IgD-negative memory B cell (primary cell): Measurements from ENCODE around the gene ZNF407. TPM values are rescaled to one million over a fixed set of nuclear protein-coding genes. Genes with fewer than 3 reads are reported as not detected.

Experiments used
- H3K27ac Mint-ChIP-seq, 3 donors: one replicate each; pipeline ENCODE4 v1.8.0; 2020 to 2022; ENCODE audit warnings: mild to moderate bottlenecking in 3 of 3, mixed read lengths in 3 of 3, moderate library complexity in 1 of 3
- H3K27me3 Mint-ChIP-seq: one replicate; pipeline ENCODE4 v1.8.0; 2021; ENCODE audit warnings: mixed read lengths
- H3K36me3 Mint-ChIP-seq: one replicate; pipeline ENCODE4 v1.8.0; 2020; ENCODE audit warnings: mild to moderate bottlenecking, mixed read lengths
- H3K4me1 Mint-ChIP-seq, 3 donors: one replicate each; pipeline ENCODE4 v1.8.0; 2020 to 2022; ENCODE audit warnings: mixed read lengths in 3 of 3, mild to moderate bottlenecking in 1 of 3
- H3K4me3 Mint-ChIP-seq, 4 donors: one replicate each; pipeline ENCODE4 v1.8.0; 2020 to 2022; ENCODE audit warnings: mild to moderate bottlenecking in 4 of 4, mixed read lengths in 4 of 4, moderate library complexity in 3 of 4
- H3K9me3 Mint-ChIP-seq, 3 donors: one replicate each; pipeline ENCODE4 v1.8.0; 2020 to 2021; ENCODE audit warnings: mixed read lengths in 3 of 3, mild to moderate bottlenecking in 1 of 3
- polyA plus RNA-seq: library from polyadenylated mRNA; unstranded; fragments of 300-500 nt; fragmentation: Illumina TruSeq; gene quantifications from one replicate; pipeline ENCODE4 v1.2.3, GENCODE V29; 2021

ZNF407 gene
- polyA plus RNA-seq, 1 donor from 2014 or later, result 3.8 TPM

DNA sequence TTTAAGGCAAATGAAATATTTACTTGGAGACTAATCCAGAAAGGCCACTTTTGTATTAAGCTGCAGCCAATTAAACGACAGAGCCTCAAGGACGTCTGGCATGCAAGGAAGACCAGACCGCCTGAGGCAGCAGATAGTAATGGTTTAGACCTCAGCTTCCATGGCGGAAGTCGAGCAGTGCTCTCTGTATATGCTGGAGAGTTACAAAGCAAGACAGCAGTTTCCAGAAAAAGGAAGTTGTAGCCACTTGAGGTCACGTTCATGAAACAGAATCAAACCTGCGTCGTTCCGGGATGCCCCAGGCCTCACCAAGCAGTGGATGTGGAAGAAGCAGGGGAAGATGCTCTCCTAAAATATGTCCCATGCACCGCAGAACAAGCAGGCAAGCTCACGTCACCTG is 469.3 kb downstream of the ZNF407 start:
- H3K36me3 Mint-ChIP-seq, result peaks cover 9% of the 10 kb centered on the region
- H3K27ac Mint-ChIP-seq, result no peak overlapping the region
- no peak overlapping the region for H3K4me3 Mint-ChIP-seq
- H3K4me1 Mint-ChIP-seq, result peaks cover 14 to 20% (median 15%) of the 10 kb centered on the region in 3 donors
- H3K27me3 Mint-ChIP-seq, result no peaks in the 10 kb centered on the region
- no peaks in the 10 kb centered on the region for H3K9me3 Mint-ChIP-seq

GRCh38 chr18:75067996-75068645 is 470.5 kb downstream of the ZNF407 start:
- peaks cover 0 to 2% (median 0%) of the 10 kb centered on the region in 3 donors for H3K9me3 Mint-ChIP-seq
- H3K36me3 Mint-ChIP-seq, result peaks cover 9% of the 10 kb centered on the region
- H3K4me1 Mint-ChIP-seq, result peaks cover 14 to 20% (median 19%) of the 10 kb centered on the region in 3 donors
- H3K4me3 Mint-ChIP-seq, result peak overlapping the region in 1 of 4 donors; percentile 6
- no peaks in the 10 kb centered on the region for H3K27me3 Mint-ChIP-seq
- peak overlapping the region in 2 of 3 donors; percentile 31 to 47 for H3K27ac Mint-ChIP-seq

DNA sequence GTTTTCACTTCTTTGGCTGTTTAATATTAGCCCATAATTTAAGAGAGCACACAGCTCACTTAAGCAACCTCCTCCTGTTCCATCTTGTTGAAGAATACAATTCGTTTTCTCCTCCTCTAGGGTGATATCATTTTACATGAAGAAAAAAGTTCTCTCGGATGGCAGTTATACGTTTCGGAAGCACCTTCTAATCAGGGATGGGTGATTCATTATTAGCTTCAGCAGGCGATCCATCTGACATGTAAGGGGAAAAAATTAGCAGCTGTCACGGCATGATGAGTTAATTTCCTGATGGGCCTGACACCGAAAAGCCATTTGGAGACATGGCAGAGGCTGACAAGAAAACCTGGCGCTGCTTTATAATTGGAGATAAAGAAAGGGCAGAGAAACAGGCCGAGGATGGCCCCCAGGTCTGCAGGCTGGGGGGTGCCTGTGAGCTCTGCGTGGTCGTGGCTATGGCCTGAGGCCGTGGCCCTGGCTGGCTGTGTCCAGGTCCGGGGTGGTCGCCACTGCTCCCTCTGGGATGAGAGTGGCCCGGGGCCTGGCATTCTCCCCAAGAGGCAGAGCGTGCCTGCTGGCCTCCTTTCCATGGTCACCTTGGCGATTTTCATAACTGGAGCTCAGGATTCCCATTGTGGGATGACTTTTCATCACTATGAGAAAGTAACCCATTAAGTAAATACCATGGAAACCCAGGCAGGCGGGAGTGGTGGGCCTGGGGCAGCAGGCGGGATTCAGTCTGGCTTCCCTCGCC is 471.2 kb downstream of the ZNF407 start:
- peaks cover 0 to 2% (median 0%) of the 10 kb centered on the region in 3 donors for H3K9me3 Mint-ChIP-seq
- H3K36me3 Mint-ChIP-seq, result peaks cover 7% of the 10 kb centered on the region
- H3K27me3 Mint-ChIP-seq, result no peaks in the 10 kb centered on the region
- H3K4me3 Mint-ChIP-seq, result peak overlapping the region in 1 of 4 donors; percentile 30
- H3K27ac Mint-ChIP-seq, result peak overlapping the region in 1 of 3 donors; percentile 47
- peaks cover 14 to 20% (median 19%) of the 10 kb centered on the region in 3 donors for H3K4me1 Mint-ChIP-seq

GRCh38 chr18:75070235-75070624 is 472.6 kb downstream of the ZNF407 start:
- H3K27ac Mint-ChIP-seq, result peak overlapping the region; percentile 82 to 97 (median 97)
- peaks cover 0 to 2% (median 0%) of the 10 kb centered on the region in 3 donors for H3K9me3 Mint-ChIP-seq
- H3K36me3 Mint-ChIP-seq, result peaks cover 1% of the 10 kb centered on the region
- no peaks in the 10 kb centered on the region for H3K27me3 Mint-ChIP-seq
- peaks cover 14 to 20% (median 19%) of the 10 kb centered on the region in 3 donors for H3K4me1 Mint-ChIP-seq
- peak overlapping the region in 3 of 4 donors; percentile 70 to 91 (median 90) for H3K4me3 Mint-ChIP-seq

GRCh38 chr18:75070625-75071483 is 473.2 kb downstream of the ZNF407 start:
- Mint-ChIP-seq H3K4me3 (peak overlapping the region; percentile 70 to 91 (median 86)), H3K27ac (peak overlapping the region; percentile 82 to 97 (median 97)), H3K27me3 (no peaks in the 10 kb centered on the region), H3K9me3 (peaks cover 0 to 2% (median 0%) of the 10 kb centered on the region in 3 donors), H3K4me1 (peaks cover 14 to 20% (median 19%) of the 10 kb centered on the region in 3 donors), H3K36me3 (peaks cover 1% of the 10 kb centered on the region)

DNA sequence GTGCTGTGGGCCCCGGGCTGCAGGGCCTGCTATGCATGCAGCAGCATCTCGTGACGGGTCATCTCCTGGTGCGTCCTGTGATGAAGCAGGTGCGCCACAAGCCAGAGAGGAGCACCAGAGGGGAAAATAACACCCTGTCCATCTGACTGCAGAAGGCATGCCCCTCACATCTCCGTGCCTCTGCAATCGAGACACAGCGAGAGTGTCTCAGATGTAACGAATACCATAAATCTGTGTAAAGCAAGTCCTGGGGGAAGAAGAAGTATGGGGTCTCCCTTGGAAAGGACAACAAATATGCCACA is 473.8 kb downstream of the ZNF407 start:
- H3K27ac Mint-ChIP-seq, result peak overlapping the region; percentile 82 to 97 (median 97)
- H3K4me1 Mint-ChIP-seq, result peaks cover 14 to 20% (median 19%) of the 10 kb centered on the region in 3 donors
- H3K36me3 Mint-ChIP-seq, result peaks cover 1% of the 10 kb centered on the region
- no peaks in the 10 kb centered on the region for H3K27me3 Mint-ChIP-seq
- peaks cover 2 to 5% (median 4%) of the 10 kb centered on the region in 3 donors for H3K9me3 Mint-ChIP-seq
- H3K4me3 Mint-ChIP-seq, result peak overlapping the region; percentile 70 to 91 (median 86)

DNA sequence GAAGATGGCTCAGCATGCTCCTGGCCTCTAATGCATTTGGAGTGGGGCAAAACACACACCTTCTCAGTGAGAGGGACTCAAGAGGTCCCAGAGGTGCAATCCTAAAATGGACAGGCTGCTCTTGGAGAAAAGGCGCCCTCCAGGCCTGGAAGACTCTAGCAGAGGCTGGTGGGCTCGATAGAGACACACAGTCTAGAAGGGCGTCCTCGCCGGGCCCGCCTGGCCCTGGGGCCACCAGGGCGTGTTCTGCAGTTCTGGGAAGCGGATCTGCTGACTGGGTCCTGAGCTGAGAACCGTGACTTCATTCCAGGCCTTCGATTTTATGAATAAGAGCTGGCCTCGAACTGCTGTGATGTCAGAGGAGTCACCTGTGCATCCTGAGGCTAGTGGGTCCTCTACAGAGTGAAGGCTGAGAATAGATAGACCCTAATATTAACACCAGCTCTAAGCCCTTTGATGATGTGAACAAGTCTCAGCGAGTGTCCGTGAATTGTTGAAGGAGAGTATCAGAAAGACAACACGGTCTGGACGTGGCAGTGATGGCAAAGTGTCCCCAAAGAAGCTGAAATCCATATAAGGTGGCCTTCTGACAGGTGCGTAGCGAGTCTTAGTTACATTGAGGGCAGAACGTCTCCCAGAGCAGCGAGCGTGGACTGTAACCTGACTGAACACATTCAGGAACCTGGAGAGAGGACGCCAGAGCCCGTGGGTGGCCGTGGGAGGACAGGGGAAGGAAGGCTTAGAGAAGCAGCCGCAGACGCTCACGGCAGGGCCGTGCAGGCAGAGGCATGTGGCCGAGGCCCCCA is 474.4 kb downstream of the ZNF407 start:
- Mint-ChIP-seq H3K9me3 (peaks cover 3 to 11% (median 6%) of the 10 kb centered on the region in 3 donors), H3K27ac (no peak overlapping the region), H3K4me1 (peaks cover 12 to 20% (median 19%) of the 10 kb centered on the region in 3 donors), H3K4me3 (peak overlapping the region in 2 of 4 donors; percentile 19 to 90), H3K36me3 (peaks cover 1% of the 10 kb centered on the region), H3K27me3 (no peaks in the 10 kb centered on the region)

DNA sequence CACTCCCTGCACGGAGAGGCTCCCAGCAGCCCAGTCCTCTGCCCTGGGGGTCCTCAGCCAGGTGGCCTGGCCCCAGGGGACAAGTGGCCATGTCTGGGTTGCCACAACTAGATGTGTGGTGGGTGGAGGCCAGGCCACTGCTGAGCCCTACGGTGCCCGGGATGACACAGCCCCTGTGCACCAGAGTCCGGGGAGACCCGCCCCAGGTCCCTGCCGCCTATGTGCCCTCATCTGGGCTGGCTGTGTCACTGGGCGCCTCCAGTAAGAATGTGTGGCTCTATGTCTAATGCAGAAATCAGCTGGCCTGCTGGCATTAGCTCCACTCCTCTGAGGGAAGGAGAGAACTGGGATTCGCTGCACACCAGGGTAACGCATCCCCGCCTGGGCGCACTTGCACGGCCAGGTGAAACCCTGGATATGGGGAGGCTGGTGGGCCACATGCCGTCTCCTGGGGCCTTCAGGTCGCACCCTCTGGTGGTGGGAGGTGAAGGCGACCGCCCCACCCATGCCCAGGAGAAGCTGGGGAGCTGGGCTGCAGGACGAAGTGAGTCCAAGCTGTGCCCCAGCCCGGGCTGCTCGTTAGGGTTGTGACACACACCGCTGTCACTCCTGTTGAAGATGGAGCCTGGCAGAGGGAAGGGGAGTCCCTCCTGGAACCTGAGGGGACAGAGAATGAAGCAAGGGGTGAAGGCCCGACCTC is 475.2 kb downstream of the ZNF407 start:
- Mint-ChIP-seq H3K36me3 (peaks cover 1% of the 10 kb centered on the region), H3K27ac (no peak overlapping the region), H3K27me3 (no peaks in the 10 kb centered on the region), H3K9me3 (peaks cover 3 to 11% (median 6%) of the 10 kb centered on the region in 3 donors), H3K4me3 (no peak overlapping the region), H3K4me1 (peaks cover 10 to 20% (median 19%) of the 10 kb centered on the region in 3 donors)

GRCh38 chr18:75073654-75074053 is 476.0 kb downstream of the ZNF407 start:
- Mint-ChIP-seq H3K9me3 (peaks cover 6 to 13% (median 11%) of the 10 kb centered on the region in 3 donors), H3K4me1 (peaks cover 10 to 20% (median 19%) of the 10 kb centered on the region in 3 donors), H3K36me3 (peaks cover 2% of the 10 kb centered on the region), H3K27me3 (no peaks in the 10 kb centered on the region), H3K27ac (peak overlapping the region in 1 of 3 donors; percentile 46), H3K4me3 (peak overlapping the region in 2 of 4 donors; percentile 24 to 60)

DNA sequence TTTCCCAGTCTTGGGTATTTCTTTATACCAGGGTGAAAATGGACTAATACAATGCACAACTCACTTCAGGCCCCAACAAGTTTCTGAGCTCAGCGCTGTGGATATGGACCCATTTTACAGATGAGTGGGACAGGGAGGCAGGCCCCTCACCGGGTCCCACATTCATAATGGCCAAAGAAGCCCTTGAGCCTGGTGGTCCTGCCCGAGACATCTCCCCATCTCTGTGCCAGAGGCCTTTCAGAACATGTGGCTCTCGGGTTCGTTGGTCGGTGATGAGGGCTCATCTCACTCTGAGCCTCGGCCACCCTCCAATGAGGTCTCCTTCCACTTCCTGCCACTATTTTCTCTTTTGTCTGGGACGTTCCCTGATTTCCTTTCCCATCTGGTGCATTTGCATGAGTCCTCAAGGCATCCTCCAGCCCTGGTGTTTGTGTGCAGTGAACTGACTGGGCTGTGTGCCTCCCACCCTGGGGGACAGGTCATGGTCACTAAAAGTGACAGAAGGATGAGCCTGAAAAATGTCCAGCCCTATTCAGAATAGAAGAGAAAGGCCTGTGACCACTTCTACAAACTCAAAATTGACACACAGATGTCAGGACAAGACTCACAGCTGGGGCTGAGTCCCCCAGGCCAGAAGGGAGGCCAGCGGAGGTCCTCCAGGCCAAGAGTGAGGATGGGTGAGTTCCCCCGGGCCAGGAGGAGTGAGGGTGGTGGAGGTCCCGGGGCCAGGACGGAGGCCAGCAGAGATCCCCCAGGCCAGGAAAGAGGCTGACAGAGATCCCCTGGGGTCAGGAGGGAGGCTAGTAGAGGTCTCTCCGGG is 476.7 kb downstream of the ZNF407 start:
- Mint-ChIP-seq H3K36me3 (peaks cover 1% of the 10 kb centered on the region), H3K27me3 (no peaks in the 10 kb centered on the region), H3K27ac (no peak overlapping the region), H3K9me3 (peaks cover 10 to 17% (median 16%) of the 10 kb centered on the region in 3 donors), H3K4me3 (peak overlapping the region in 2 of 4 donors; percentile 10 to 24), H3K4me1 (peaks cover 10 to 20% (median 19%) of the 10 kb centered on the region in 3 donors)

DNA sequence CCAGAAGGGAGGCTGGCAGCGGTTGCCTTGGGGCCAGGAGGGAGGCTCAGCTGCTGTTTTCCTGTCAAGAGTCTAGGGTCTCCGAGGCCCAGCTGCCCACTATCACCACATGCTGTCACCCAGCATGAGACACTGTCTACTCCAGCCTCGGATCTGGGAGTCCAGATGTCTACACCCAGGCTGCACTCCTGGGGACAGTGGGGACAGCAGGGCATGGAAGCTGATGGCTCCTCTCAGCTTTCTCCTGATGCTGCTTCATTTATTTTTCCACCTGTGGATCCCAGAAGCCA is 477.3 kb downstream of the ZNF407 start:
- Mint-ChIP-seq H3K27ac (no peak overlapping the region), H3K9me3 (peaks cover 10 to 17% (median 16%) of the 10 kb centered on the region in 3 donors), H3K36me3 (peaks cover 1% of the 10 kb centered on the region), H3K4me3 (no peak overlapping the region), H3K27me3 (no peaks in the 10 kb centered on the region), H3K4me1 (peaks cover 10 to 16% (median 15%) of the 10 kb centered on the region in 3 donors)

GRCh38 chr18:75075429-75075841 is 477.8 kb downstream of the ZNF407 start:
- Mint-ChIP-seq H3K4me1 (peaks cover 10 to 15% (median 12%) of the 10 kb centered on the region in 3 donors), H3K27ac (no peak overlapping the region), H3K9me3 (peaks cover 10 to 17% (median 16%) of the 10 kb centered on the region in 3 donors), H3K36me3 (peaks cover 1% of the 10 kb centered on the region), H3K4me3 (no peak overlapping the region), H3K27me3 (no peaks in the 10 kb centered on the region)

DNA sequence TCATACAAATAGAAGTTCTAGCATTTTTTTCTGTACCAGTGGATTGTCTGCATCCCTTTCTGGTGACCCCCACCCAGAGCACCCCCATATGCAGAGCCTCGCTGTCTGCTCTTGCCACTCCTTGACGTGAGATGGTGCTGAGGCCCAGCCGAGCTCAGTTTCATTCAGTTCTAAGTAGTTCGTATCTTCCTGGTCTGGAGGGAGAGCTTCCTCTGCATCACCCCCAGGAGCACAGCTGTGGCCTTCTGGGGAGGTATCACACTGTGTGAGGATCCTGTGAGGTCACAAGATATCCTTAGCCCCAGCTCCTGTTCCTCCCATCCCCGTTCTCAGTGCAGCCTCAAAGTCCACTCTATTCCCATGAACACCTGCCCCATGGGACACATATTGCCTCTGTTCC is 478.6 kb downstream of the ZNF407 start:
- H3K4me1 Mint-ChIP-seq, result peaks cover 3 to 7% (median 3%) of the 10 kb centered on the region in 3 donors
- no peak overlapping the region for H3K4me3 Mint-ChIP-seq
- H3K36me3 Mint-ChIP-seq, result peaks cover 1% of the 10 kb centered on the region
- H3K27ac Mint-ChIP-seq, result peak overlapping the region in 1 of 3 donors; percentile 40
- H3K27me3 Mint-ChIP-seq, result no peaks in the 10 kb centered on the region
- peaks cover 10 to 17% (median 16%) of the 10 kb centered on the region in 3 donors for H3K9me3 Mint-ChIP-seq
